Glutamatergic neuron (in vitro differentiated cells): ENCODE results near the gene ARHGAP1. TPM values are rescaled to one million over a fixed set of nuclear protein-coding genes. Genes with fewer than 3 reads are reported as not detected.
A peak's percentile ranks its signal among the peaks of the same experiment; 100 is the strongest.

ENCODE experiments used
- DNase-seq: peaks from one replicate; pipeline ENCODE4 v3.0.0; 2022
- H3K27ac Mint-ChIP-seq: one replicate; pipeline ENCODE4 v1.8.0; 2020; ENCODE audit warnings: mild to moderate bottlenecking, mixed read lengths, inconsistent platforms; ENCODE audit not compliant: unreplicated experiment
- H3K27me3 Mint-ChIP-seq: one replicate; pipeline ENCODE4 v1.8.0; 2020; ENCODE audit warnings: mild to moderate bottlenecking, moderate library complexity, mixed read lengths, inconsistent platforms; ENCODE audit not compliant: unreplicated experiment
- H3K36me3 Mint-ChIP-seq: one replicate; pipeline ENCODE4 v1.8.0; 2020; ENCODE audit warnings: mild to moderate bottlenecking, mixed read lengths, inconsistent platforms; ENCODE audit not compliant: unreplicated experiment
- H3K4me1 Mint-ChIP-seq: one replicate; pipeline ENCODE4 v1.8.0; 2020; ENCODE audit warnings: mild to moderate bottlenecking, low read depth, mixed read lengths, inconsistent platforms; ENCODE audit not compliant: unreplicated experiment
- H3K4me3 Mint-ChIP-seq: one replicate; pipeline ENCODE4 v1.8.0; 2020; ENCODE audit warnings: mild to moderate bottlenecking, mixed read lengths, inconsistent platforms; ENCODE audit not compliant: unreplicated experiment
- H3K9me3 Mint-ChIP-seq: one replicate; pipeline ENCODE4 v1.8.0; 2020; ENCODE audit warnings: mild to moderate bottlenecking, moderate library complexity, mixed read lengths, inconsistent platforms; ENCODE audit not compliant: unreplicated experiment
- CTCF ChIP-seq: fragments of 200-600 bp; sonication (generic); IDR thresholded peaks from one replicate; pipeline ENCODE4 v1.5.0; 2021; ENCODE audit not compliant: partially characterized antibody, unreplicated experiment
- long read RNA-seq: library from polyadenylated mRNA; unstranded; transcript quantifications from one replicate; pipeline ENCODE4 v2.0.0, GENCODE V29; 2020; ENCODE audit not compliant: unreplicated experiment
- total RNA-seq: library from RNA; stranded (reverse); fragmentation: NEBNext Ultra II Directional; extraction: Animal tissue kit (Norgen Biotek cat#: 25700); gene quantifications from one replicate; pipeline ENCODE4 v1.2.1, GENCODE V29; 2021; ENCODE audit not compliant: unreplicated experiment

Gene ARHGAP1
- 38.4 TPM for total RNA-seq
- long read RNA-seq, partial matches to known transcripts = 2 of 10 reads
- long read RNA-seq, other reads (novel, unspliced or antisense) = 4 of 10 reads

GRCh38 chr11:46700241-46701077 lies at the start of gene ARHGAP1, which contains the start of gene ZNF408:
TSS of gene ARHGAP1 (minus strand) at chr11:46700619. CDS start at chr11:46696107, 4,512 bp downstream.
TSS of gene ZNF408 (plus strand) at chr11:46701031. CDS start at chr11:46701048, 17 bp downstream.
- peaks cover 10% of the 10 kb centered on the region for H3K27me3 Mint-ChIP-seq
- H3K4me3 Mint-ChIP-seq = peak within 1 kb of the TSS; percentile 97
- peaks cover 6% of the 10 kb centered on the region for H3K4me1 Mint-ChIP-seq
- no peak for TF ChIP-seq CTCF
- peak; percentile 98 for DNase-seq
- H3K36me3 Mint-ChIP-seq = no peaks in the 10 kb centered on the region
- H3K9me3 Mint-ChIP-seq = peaks cover 2% of the 10 kb centered on the region
- H3K27ac Mint-ChIP-seq = peak within 1 kb of the TSS; percentile 100

GRCh38 chr11:46747150-46747549 lies 46.7 kb upstream of the ARHGAP1 start:
- no peak overlapping the region for H3K4me3 Mint-ChIP-seq
- peaks cover 3% of the 10 kb centered on the region for H3K27me3 Mint-ChIP-seq
- no peak overlapping the region for H3K27ac Mint-ChIP-seq
- H3K4me1 Mint-ChIP-seq = no peaks in the 10 kb centered on the region
- peaks cover 1% of the 10 kb centered on the region for H3K9me3 Mint-ChIP-seq
- H3K36me3 Mint-ChIP-seq = peaks cover 8% of the 10 kb centered on the region
- no peak for DNase-seq
- no peak for TF ChIP-seq CTCF

DNA sequence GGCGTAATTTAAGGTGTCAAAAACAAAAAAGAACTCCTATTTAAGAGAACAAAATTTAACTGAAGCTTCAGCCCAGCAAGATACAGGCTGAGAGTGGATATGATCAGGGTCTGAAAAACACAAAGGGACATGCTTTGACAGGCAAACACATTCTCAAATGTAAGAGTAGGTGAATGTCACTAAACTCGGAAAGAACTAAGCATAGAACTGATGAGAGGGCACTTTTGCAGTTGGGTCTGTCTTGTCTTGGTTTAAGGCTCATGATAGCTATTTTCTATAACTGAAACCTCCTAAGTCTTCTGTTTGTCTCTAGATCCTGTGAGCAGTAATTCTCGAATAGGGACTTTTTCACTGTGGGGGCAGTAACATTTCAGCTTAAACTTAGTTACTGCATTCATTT lies 45.6 kb upstream of the ARHGAP1 start:
- TF ChIP-seq CTCF = no peak
- Mint-ChIP-seq H3K27ac (no peak overlapping the region), H3K36me3 (peaks cover 13% of the 10 kb centered on the region), H3K9me3 (peaks cover 1% of the 10 kb centered on the region), H3K27me3 (peaks cover 5% of the 10 kb centered on the region), H3K4me3 (no peak overlapping the region), H3K4me1 (no peaks in the 10 kb centered on the region)
- no peak for DNase-seq

DNA sequence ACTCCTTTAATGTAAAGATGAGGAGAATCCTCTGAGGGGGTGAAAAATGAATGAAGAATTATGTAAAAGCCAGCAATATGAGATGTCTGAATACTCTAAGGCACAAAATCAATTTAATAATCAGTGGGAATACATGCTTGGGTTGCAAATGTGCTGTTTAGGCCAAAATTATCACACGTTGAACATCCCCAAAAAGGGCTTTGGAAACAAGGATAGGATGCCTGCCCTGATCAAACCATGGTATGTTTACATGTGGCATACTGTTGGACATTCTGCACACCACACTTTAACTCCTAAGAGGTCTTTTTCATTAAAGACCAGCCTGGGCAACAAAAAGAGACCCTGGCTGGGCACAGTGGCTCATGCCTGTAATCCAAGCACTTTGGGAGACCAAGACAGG lies 44.9 kb upstream of the ARHGAP1 start:
- no peak for DNase-seq
- Mint-ChIP-seq H3K9me3 (peaks cover 1% of the 10 kb centered on the region), H3K4me3 (no peak overlapping the region), H3K36me3 (peaks cover 13% of the 10 kb centered on the region), H3K27me3 (peaks cover 5% of the 10 kb centered on the region), H3K4me1 (no peaks in the 10 kb centered on the region), H3K27ac (no peak overlapping the region)
- no peak for TF ChIP-seq CTCF
